ENCODE measurements around the gene CCNY. TPM values are rescaled to one million over a fixed set of nuclear protein-coding genes. Genes with fewer than 3 reads are reported as not detected.

CCNY gene
- total RNA-seq, 1 experiment from 2014 or later = 53.3 TPM

GRCh38 chr10:35585903-35586535, 249.7 kb downstream of the CCNY start:
- POLR2A ChIA-PET = no interaction called here
- TF ChIP-seq SP1 (CRISPR knock-in tag; conservative IDR thresholded peaks at IDR 0.05) (no peak), NR3C1 (CRISPR knock-in tag; conservative IDR thresholded peaks at IDR 0.05; ENCODE audit: low read depth) (no peak), E2F5 (CRISPR knock-in tag; IDR thresholded peaks at IDR 0.05) (no peak), IRF1 (CRISPR knock-in tag; IDR thresholded peaks at IDR 0.05) (no peak), ZNF671 (CRISPR knock-in tag; IDR thresholded peaks at IDR 0.05) (no peak)
- H3K27ac Mint-ChIP-seq = no peak overlapping the region
- DNase-seq (ENCODE audit: low spot score) (no peak), ATAC-seq (no peak)
- CTCF ChIA-PET = interaction anchor here (1.0 to 1.2 kb wide), 3 partner anchors 12 to 236 kb away, joined by 4 to 5 read pairs (median 5); no protein-coding TSS in a partner anchor
- peaks cover 16% of the 10 kb centered on the region for H3K27me3 Mint-ChIP-seq (ENCODE audit: low read depth)
- no peak overlapping the region for H3K4me3 Mint-ChIP-seq
- peaks cover 7% of the 10 kb centered on the region for H3K36me3 Mint-ChIP-seq
- H3K4me1 Mint-ChIP-seq = 0 out of 2 replicates have a peak, but pooled peaks cover 4% of the 10 kb centered on the region
- peaks cover 12% of the 10 kb centered on the region for H3K9me3 Mint-ChIP-seq

- peaks cover 30% of the 10 kb centered on the region for H3K36me3 Mint-ChIP-seq
These were observed 252.5 kb downstream of the CCNY start for GRCh38 chr10:35588836-35589235.

More at GRCh38 chr10:35588836-35589235, 252.5 kb downstream of the CCNY start:
- Mint-ChIP-seq H3K9me3 (peaks cover 36% of the 10 kb centered on the region), H3K4me1 (peaks cover 14% of the 10 kb centered on the region), H3K27me3 (ENCODE audit: low read depth) (peaks cover 33% of the 10 kb centered on the region), H3K27ac (no peak overlapping the region), H3K4me3 (no peak overlapping the region)
- ChIA-PET CTCF (interaction anchor here (0.6 to 1.5 kb wide), 2 partner anchors 14 to 26 kb away, joined by 3 to 7 read pairs; no protein-coding TSS in a partner anchor), POLR2A (no interaction called here)
- TF ChIP-seq GABPB1 (CRISPR knock-in tag; IDR thresholded peaks at IDR 0.05) = no peak
- no peak for TF ChIP-seq ATF1 (CRISPR knock-in tag; IDR thresholded peaks at IDR 0.05)
- TF ChIP-seq NFATC4 (CRISPR knock-in tag; IDR thresholded peaks at IDR 0.05) = no peak
- TF ChIP-seq MYBL2 (CRISPR knock-in tag; IDR thresholded peaks at IDR 0.05) = no peak
- TF ChIP-seq ZNF396 (CRISPR knock-in tag; IDR thresholded peaks at IDR 0.05; ENCODE audit: borderline replicate concordance) = no peak
- TF ChIP-seq SMAD3 (CRISPR knock-in tag; IDR thresholded peaks at IDR 0.05; ENCODE audit: borderline replicate concordance) = no peak
- no peak for TF ChIP-seq GRHL2 (CRISPR knock-in tag; IDR thresholded peaks at IDR 0.05; ENCODE audit: insufficient replicate concordance, severe bottlenecking)
- no peak for TF ChIP-seq HMGXB4 (CRISPR knock-in tag; IDR thresholded peaks at IDR 0.05)
- no peak for TF ChIP-seq STAT6 (CRISPR knock-in tag; conservative IDR thresholded peaks at IDR 0.05; ENCODE audit: low read depth)
- TF ChIP-seq NR1H2 (CRISPR knock-in tag; IDR thresholded peaks at IDR 0.05) = no peak
- TF ChIP-seq FOXK1 (CRISPR knock-in tag; IDR thresholded peaks at IDR 0.05) = no peak
- TF ChIP-seq ZNF138 (CRISPR knock-in tag; conservative IDR thresholded peaks at IDR 0.05) = no peak
- TF ChIP-seq CDX4 (CRISPR knock-in tag; IDR thresholded peaks at IDR 0.05; ENCODE audit: borderline replicate concordance) = no peak
- no peak for TF ChIP-seq ZBTB21 (CRISPR knock-in tag; IDR thresholded peaks at IDR 0.05; ENCODE audit: borderline replicate concordance)
- TF ChIP-seq CREB1 (CRISPR knock-in tag; IDR thresholded peaks at IDR 0.05) = no peak
- no peak for TF ChIP-seq AFF4 (CRISPR knock-in tag; IDR thresholded peaks at IDR 0.05; ENCODE audit: borderline replicate concordance)
- TF ChIP-seq PRRX2 (CRISPR knock-in tag; IDR thresholded peaks at IDR 0.05) = no peak
- DNase-seq (ENCODE audit: low spot score) (no peak), ATAC-seq (no peak)

Data from WTC11 (cell line).